AG04450 (cell line): Measurements from ENCODE around the gene ARL6IP5. TPM values are rescaled to one million over a fixed set of nuclear protein-coding genes. Genes with fewer than 3 reads are reported as not detected.

Source experiments
- CTCF ChIA-PET: fragments of 300-600, 350-600 bp; formaldehyde crosslinking; extraction: SDS; loops from one replicate; lab custom pipeline; 2022; ENCODE audit warnings: antibody characterized with exemption, inconsistent platforms; lab: Charles Lee
- POLR2A ChIA-PET: fragments of 350-600 bp; formaldehyde crosslinking; extraction: SDS; loops from one replicate; lab custom pipeline; 2021; ENCODE audit warnings: antibody characterized with exemption, inconsistent platforms; lab: Yijun Ruan, JAX
- DNase-seq: peaks from one replicate; pipeline ENCODE4 v3.0.0-alpha.2; 2011; ENCODE audit warnings: low read depth, low spot score
- H3K27ac ChIP-seq: one replicate; pipeline ENCODE4 v1.5.1; 2012; ENCODE audit warnings: low read depth, low read length, control low read depth
- H3K27me3 ChIP-seq: one replicate; pipeline ENCODE4 v1.6.0; 2012; ENCODE audit warnings: low read length; ENCODE audit not compliant: control insufficient read depth, insufficient read depth
- H3K4me3 ChIP-seq: 2 replicates; pipeline ENCODE4 v1.5.1; 2011; ENCODE audit warnings: mild to moderate bottlenecking, low read depth, low read length, control low read depth
- H3K9me3 ChIP-seq: 2 replicates; pipeline ENCODE4 v1.5.1; 2012; ENCODE audit warnings: low read length; ENCODE audit not compliant: control insufficient read depth, insufficient read depth
- CTCF ChIP-seq: IDR thresholded peaks from 2 replicates; pipeline ENCODE4 v1.5.1; 2011; ENCODE audit warnings: low read depth, low read length, control low read depth, inconsistent platforms
- polyA plus RNA-seq: library from polyadenylated mRNA; depleted of rRNA; stranded (reverse); fragments of >200 nt; gene quantifications from 2 replicates; pipeline ENCODE4 v1.2.3, GENCODE V29; 2011; rRNA removed
- small RNA-seq: library from RNA; depleted of rRNA; stranded (forward); fragments of <200 nt; gene quantifications from one replicate; pipeline ENCODE3, GENCODE V24; 2012; ENCODE audit warnings: low read depth; ENCODE audit not compliant: insufficient read length

Gene ARL6IP5
- polyA plus RNA-seq, 1 experiment: 204 TPM

- Histone ChIP-seq H3K27me3 (peaks cover 4% of the 10 kb centered on the region), H3K9me3 (no peaks in the 10 kb centered on the region), H3K4me3 (no peak overlapping the region), H3K27ac (no peak overlapping the region)
- no peak for TF ChIP-seq CTCF
- ChIA-PET CTCF (interaction anchor here (1.1 kb wide), 1 partner anchor 29 kb away, joined by 3 read pairs; no protein-coding TSS in a partner anchor), POLR2A (no interaction called here)
- no peak for DNase-seq
Measured at GRCh38 chr3:69149586-69149985, 64.8 kb downstream of the ARL6IP5 start.

Small RNAs within 50 kb of the gene (small RNA-seq; reads per million reads assigned to genes)
- 4.8 reads per million, percentile 48 among the genes with 10 or more reads in this experiment for gene MIR3136

Other genes starting within 250 kb of the ARL6IP5 start
- not detected in 2 replicates for gene TAFA4, start 152.4 kb upstream of the ARL6IP5 start, polyA plus RNA-seq
- 25.8 and 29.4 TPM in 2 replicates for gene EOGT, start 71.3 kb upstream of the ARL6IP5 start, polyA plus RNA-seq
- gene TMF1, start 32.6 kb upstream of the ARL6IP5 start, polyA plus RNA-seq: 18.1 and 21.1 TPM in 2 replicates
- 81.1 and 111 TPM in 2 replicates for gene UBA3, start 4.6 kb upstream of the ARL6IP5 start, polyA plus RNA-seq
- gene LMOD3, start 37.7 kb downstream of the ARL6IP5 start, polyA plus RNA-seq: not detected in 2 replicates